ENCODE data around the gene MBD6. TPM values are rescaled to one million over a fixed set of nuclear protein-coding genes. Genes with fewer than 3 reads are reported as not detected.

The MBD6 gene
- total and polyA plus RNA-seq, 2 of the 8 experiments (the other 6 are each of a cell fraction or from before 2014, with no cell fraction given), result 3.9 to 32.3 TPM

DNA sequence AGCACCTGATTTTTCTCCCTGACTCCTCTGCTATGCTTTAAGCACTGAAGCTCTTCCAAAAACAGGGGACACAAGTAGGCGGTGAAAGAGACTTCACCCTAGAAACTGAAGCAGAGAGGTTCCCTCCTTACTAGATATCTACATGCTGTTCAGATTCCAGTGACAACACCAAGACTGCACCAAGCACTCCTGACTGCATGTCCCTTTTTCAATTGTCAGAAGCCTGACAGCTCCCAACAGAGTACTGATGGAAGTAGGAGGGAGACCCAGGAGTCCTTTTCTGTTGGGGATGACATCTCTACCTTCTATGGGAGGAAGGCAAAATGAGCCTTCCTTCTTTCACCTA lies 13.9 kb downstream of the MBD6 start:
- Histone ChIP-seq H3K56ac (replicated peaks; ENCODE audit: insufficient read length, low read depth, low read length) (no peak overlapping the region), H3K4me2 (ENCODE audit: insufficient read depth in 1 of 2, low read depth in 2 of 2, low read length in 2 of 2) (peak overlapping the region; percentile 8 to 27; a peak in 1 of 4 replicates), H3K27me3 (replicated peaks in 1 of 4; ENCODE audit: control insufficient read depth in 3 of 4, extremely low read depth in 1 of 4, insufficient read depth in 3 of 4, low read length in 3 of 4) (peaks cover 0 to 1% (median 0%) of the 10 kb centered on the region in 4 experiments; a peak in 1 of 7 replicates), H4K5ac (ENCODE audit: insufficient read length, low read depth, low read length) (no peak overlapping the region), H2AFZ (ENCODE audit: low read length) (no peak overlapping the region), H3K27ac (ENCODE audit: low read depth, low read length) (no peak overlapping the region), H2BK20ac (ENCODE audit: low read length) (no peak overlapping the region), H2BK120ac (replicated peaks; ENCODE audit: low read depth, low read length) (no peak overlapping the region), H3K4ac (replicated peaks; ENCODE audit: insufficient read length, low read depth, low read length) (no peak overlapping the region), H2AK5ac (ENCODE audit: low read depth, low read length) (no peak overlapping the region), H3K9me3 (ENCODE audit: insufficient read depth in 2 of 2, low read depth in 1 of 2, low read length in 1 of 2) (no peaks in the 10 kb centered on the region), H2BK5ac (ENCODE audit: low read depth, low read length) (no peak overlapping the region), H3K4me3 (ENCODE audit: extremely low read depth in 1 of 4, insufficient read depth in 2 of 4, low read depth in 3 of 4, low read length in 4 of 4) (no peak overlapping the region), H2BK12ac (ENCODE audit: low read depth, low read length) (no peak overlapping the region), H3K79me2 (ENCODE audit: control insufficient read depth in 1 of 2, insufficient read depth in 2 of 2, low read length in 2 of 2) (no peaks in the 10 kb centered on the region), H3K14ac (ENCODE audit: insufficient read length) (no peak overlapping the region), H3K36me3 (ENCODE audit: control insufficient read depth in 2 of 4, insufficient read depth in 4 of 4, low read length in 3 of 4) (peaks cover 14 to 43% (median 39%) of the 10 kb centered on the region in 4 experiments; a peak in 7 of 8 replicates), H3K9ac (replicated peaks in 1 of 4; ENCODE audit: extremely low read depth in 1 of 4, low read depth in 3 of 4, low read length in 3 of 4) (no peak overlapping the region), H3K23ac (ENCODE audit: insufficient read length) (no peak overlapping the region), H4K8ac (ENCODE audit: extremely low read depth, insufficient read depth, low read length) (no peak overlapping the region), H4K91ac (replicated peaks; ENCODE audit: insufficient read length, low read length) (no peak overlapping the region), H3K79me1 (ENCODE audit: low read depth, low read length) (no peaks in the 10 kb centered on the region), H2BK15ac (ENCODE audit: low read length) (no peak overlapping the region), H3K23me2 (ENCODE audit: low read depth, low read length) (no peaks in the 10 kb centered on the region), H3K18ac (ENCODE audit: extremely low read depth, low read length) (no peak overlapping the region), H3K4me1 (replicated peaks in 1 of 4; ENCODE audit: control insufficient read depth in 3 of 4, insufficient read depth in 4 of 4, low read length in 3 of 4) (peaks cover 0 to 2% (median 0%) of the 10 kb centered on the region in 4 experiments; a peak in 1 of 7 replicates), H4K20me1 (replicated peaks in 1 of 2; ENCODE audit: control insufficient read depth in 1 of 2, insufficient read depth in 2 of 2, low read length in 2 of 2) (peaks cover 0 to 14% of the 10 kb centered on the region in 2 experiments)
- no peak for DNase-seq (ENCODE audit: low read depth in 1 of 2, low spot score in 2 of 2)
- TF ChIP-seq CREB1 (IDR thresholded peaks at IDR 0.05) (no peak), NANOG (IDR thresholded peaks at IDR 0.05; ENCODE audit: insufficient read depth, low read depth, low read length, poor library complexity, severe bottlenecking) (no peak), CTBP2 (IDR thresholded peaks at IDR 0.05; ENCODE audit: borderline replicate concordance, insufficient read depth, insufficient read length, low read length) (no peak), FOSL1 (IDR thresholded peaks at IDR 0.05; ENCODE audit: insufficient read depth, low read depth, low read length) (no peak), KDM5A (IDR thresholded peaks at IDR 0.05; ENCODE audit: low read length) (no peak), CBX5 (IDR thresholded peaks at IDR 0.05; ENCODE audit: low read depth, low read length) (no peak), KDM1A (IDR thresholded peaks at IDR 0.05; ENCODE audit: borderline replicate concordance, low read length) (no peak), TEAD4 (IDR thresholded peaks at IDR 0.05; ENCODE audit: low read depth, low read length) (no peak)
- TF ChIP-seq, protein P1, sequence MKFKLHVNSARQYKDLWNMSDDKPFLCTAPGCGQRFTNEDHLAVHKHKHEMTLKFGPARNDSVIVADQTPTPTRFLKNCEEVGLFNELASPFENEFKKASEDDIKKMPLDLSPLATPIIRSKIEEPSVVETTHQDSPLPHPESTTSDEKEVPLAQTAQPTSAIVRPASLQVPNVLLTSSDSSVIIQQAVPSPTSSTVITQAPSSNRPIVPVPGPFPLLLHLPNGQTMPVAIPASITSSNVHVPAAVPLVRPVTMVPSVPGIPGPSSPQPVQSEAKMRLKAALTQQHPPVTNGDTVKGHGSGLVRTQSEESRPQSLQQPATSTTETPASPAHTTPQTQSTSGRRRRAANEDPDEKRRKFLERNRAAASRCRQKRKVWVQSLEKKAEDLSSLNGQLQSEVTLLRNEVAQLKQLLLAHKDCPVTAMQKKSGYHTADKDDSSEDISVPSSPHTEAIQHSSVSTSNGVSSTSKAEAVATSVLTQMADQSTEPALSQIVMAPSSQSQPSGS (IDR thresholded peaks at IDR 0.05; ENCODE audit: low read length), result no peak
- ChIA-PET CTCF (ENCODE audit: partially characterized antibody) (interaction anchor here (1.4 to 5.6 kb wide), 2 partner anchors 9 to 11 kb away, joined by 4 to 29 read pairs; no protein-coding TSS in a partner anchor), POLR2A (ENCODE audit: partially characterized antibody) (interaction anchor here (0.5 to 2.5 kb wide), 7 partner anchors 10 to 32 kb away, joined by 3 to 17 read pairs (median 6); partner anchors contain the start of genes DCTN2 and DDIT3)
- 87% methylated on average over 1 of the region's 1 CpG; no CpG with 5 or more reads in 1 of the 2 experiments for WGBS, 2 experiments (ENCODE audit: extremely low coverage in 1 of 2, insufficient coverage in 1 of 2, insufficient read length in 1 of 2, insufficient replicate concordance in 2 of 2, low coverage in 1 of 2, low lambda C conversion rate in 2 of 2, missing lambda C conversion rate in 1 of 2)
- no peak for FAIRE-seq

Measured in H1 (cell line).